HEK293T (cell line): ENCODE results near the gene PRICKLE2.

Source experiments
- BHLHE40 ChIP-seq: fragments of 450-650 bp; IDR thresholded peaks from 2 replicates; pipeline ENCODE4 v1.6.1; 2016; ENCODE audit warnings: mild to moderate bottlenecking, moderate library complexity, borderline replicate concordance
- CTBP1 ChIP-seq: fragments of 450-650 bp; IDR thresholded peaks from 2 replicates; pipeline ENCODE4 v1.6.1; 2016; ENCODE audit warnings: borderline replicate concordance
- FOXA1 ChIP-seq: fragments of 450-650 bp; IDR thresholded peaks from 2 replicates; pipeline ENCODE4 v1.6.1; 2016; ENCODE audit warnings: mild to moderate bottlenecking
- FOXM1 ChIP-seq: fragments of 450-650 bp; IDR thresholded peaks from 2 replicates; pipeline ENCODE4 v1.6.1; 2017; ENCODE audit warnings: mild to moderate bottlenecking, borderline replicate concordance
- L3MBTL2 ChIP-seq: fragments of 450-650 bp; conservative IDR thresholded peaks from 2 replicates; pipeline ENCODE4 v1.6.1; 2016; ENCODE audit warnings: mild to moderate bottlenecking
- NFRKB ChIP-seq: fragments of 450-650 bp; IDR thresholded peaks from 2 replicates; pipeline ENCODE4 v1.6.1; 2016; ENCODE audit warnings: mild to moderate bottlenecking, moderate library complexity
- SP1 ChIP-seq: fragments of 450-650 bp; IDR thresholded peaks from 2 replicates; pipeline ENCODE4 v1.6.1; 2017
- SUZ12 ChIP-seq: fragments of 450-650 bp; IDR thresholded peaks from 2 replicates; pipeline ENCODE4 v1.6.1; 2016; ENCODE audit warnings: mild to moderate bottlenecking
- TF ChIP-seq, protein P1 (sequence below): fragments of 450-650 bp; IDR thresholded peaks from 2 replicates; pipeline ENCODE4 v1.6.1; 2016

DNA sequence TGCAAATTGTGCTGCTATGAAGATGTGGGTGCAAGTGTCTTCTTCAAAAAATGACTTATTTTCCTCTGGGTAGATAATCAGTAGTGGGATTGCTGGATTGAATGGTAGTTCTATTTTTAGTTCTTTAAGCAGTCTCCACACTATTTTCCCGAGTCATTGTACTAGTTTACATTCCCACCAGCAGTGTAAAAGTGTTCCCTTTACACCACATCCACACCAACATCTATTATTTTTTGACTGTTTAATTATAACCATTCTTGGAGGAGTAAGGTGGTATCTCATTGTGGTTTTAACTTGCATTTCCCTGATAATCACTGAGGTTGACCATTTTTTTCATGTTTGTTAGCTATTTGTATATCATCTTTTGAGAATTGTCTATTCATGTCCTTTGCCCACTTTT lies 182.3 kb downstream of the PRICKLE2 start:
- TF ChIP-seq FOXM1 (no peak), FOXA1 (no peak), SP1 (no peak), SUZ12 (no peak), CTBP1 (no peak), BHLHE40 (no peak), NFRKB (no peak), L3MBTL2 (no peak)
- TF ChIP-seq, protein P1, sequence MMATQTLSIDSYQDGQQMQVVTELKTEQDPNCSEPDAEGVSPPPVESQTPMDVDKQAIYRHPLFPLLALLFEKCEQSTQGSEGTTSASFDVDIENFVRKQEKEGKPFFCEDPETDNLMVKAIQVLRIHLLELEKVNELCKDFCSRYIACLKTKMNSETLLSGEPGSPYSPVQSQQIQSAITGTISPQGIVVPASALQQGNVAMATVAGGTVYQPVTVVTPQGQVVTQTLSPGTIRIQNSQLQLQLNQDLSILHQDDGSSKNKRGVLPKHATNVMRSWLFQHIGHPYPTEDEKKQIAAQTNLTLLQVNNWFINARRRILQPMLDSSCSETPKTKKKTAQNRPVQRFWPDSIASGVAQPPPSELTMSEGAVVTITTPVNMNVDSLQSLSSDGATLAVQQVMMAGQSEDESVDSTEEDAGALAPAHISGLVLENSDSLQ: no peak
